Measurements from ENCODE around the gene TUBB4A.
"Not testable (repeated sequence)": the region's sequence is repeated elsewhere in the genome, so short reads cannot be mapped to it uniquely, and the experiment has no call there.

The TUBB4A gene

DNA sequence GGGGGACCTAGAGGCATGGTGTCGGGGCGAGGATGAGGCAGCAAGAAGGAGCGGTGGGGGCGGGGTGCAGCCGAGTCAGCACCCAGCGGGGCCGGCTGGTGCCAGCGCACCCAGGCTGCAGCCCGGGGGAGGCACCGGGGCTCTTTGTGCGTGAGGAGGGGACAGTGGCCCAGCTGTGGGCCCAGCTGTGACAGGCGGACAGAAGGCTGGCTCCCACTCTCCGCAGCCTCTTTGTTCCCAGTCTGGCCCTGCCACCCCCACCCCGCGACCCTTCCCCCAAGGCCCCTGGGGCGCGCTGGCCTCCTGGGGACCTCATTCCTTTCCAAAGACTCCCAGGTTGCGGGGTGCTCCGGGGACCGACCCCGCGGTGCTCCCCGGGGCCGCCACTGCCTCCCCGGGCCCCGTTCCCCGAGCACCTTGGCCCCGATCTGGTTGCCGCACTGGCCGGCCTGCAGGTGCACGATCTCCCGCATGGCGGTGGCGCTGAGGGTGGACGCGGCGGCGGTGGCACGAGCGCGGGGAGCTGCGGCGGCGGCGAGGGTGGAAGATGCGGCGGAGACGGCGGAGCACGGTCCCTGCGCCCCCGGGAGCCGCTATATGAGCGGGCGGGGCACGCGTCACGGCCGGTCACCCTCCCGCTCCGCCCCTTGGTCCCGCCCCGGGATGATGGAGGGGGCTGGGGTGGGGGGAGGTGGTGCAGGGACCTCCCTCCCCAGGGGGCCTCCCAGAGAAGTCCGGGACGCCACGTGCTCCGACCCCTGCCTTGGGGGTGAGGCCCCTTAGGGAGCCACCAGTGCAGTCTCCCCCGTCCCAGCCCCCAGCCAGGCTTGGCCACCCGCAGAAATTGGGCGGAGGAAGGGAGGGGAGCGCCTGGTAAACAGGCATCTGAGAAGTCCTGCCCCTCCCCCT lies at the start of gene TUBB4A:
Gene TUBB4A (minus strand): TSS at position 570 of the 909 bp plus-strand sequence. CDS start 97 bp downstream, at position 473.
- peak within 1 kb of the TSS; percentile 86 for H2AFZ ChIP-seq (ENCODE audit: low read depth)
- H4K20me1 ChIP-seq (ENCODE audit: insufficient read depth): no peaks in the 10 kb centered on the region
- H3K4me3 ChIP-seq (IDR thresholded peaks at IDR 0.05; ENCODE audit: insufficient read depth, low read depth, low read length): no peak within 1 kb of the TSS
- TF ChIP-seq, protein P1, sequence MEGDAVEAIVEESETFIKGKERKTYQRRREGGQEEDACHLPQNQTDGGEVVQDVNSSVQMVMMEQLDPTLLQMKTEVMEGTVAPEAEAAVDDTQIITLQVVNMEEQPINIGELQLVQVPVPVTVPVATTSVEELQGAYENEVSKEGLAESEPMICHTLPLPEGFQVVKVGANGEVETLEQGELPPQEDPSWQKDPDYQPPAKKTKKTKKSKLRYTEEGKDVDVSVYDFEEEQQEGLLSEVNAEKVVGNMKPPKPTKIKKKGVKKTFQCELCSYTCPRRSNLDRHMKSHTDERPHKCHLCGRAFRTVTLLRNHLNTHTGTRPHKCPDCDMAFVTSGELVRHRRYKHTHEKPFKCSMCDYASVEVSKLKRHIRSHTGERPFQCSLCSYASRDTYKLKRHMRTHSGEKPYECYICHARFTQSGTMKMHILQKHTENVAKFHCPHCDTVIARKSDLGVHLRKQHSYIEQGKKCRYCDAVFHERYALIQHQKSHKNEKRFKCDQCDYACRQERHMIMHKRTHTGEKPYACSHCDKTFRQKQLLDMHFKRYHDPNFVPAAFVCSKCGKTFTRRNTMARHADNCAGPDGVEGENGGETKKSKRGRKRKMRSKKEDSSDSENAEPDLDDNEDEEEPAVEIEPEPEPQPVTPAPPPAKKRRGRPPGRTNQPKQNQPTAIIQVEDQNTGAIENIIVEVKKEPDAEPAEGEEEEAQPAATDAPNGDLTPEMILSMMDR (conservative IDR thresholded peaks at IDR 0.05; ENCODE audit: low read depth, low read length): no peak
- H3K79me2 ChIP-seq (ENCODE audit: insufficient read depth, low read depth): no peaks in the 10 kb centered on the region
- no peak within 1 kb of the TSS for H3K27ac ChIP-seq
- peak within 1 kb of the TSS; percentile 59; the same call in 1 of the 2 replicates for H3K9ac ChIP-seq
- H3K4me1 ChIP-seq (ENCODE audit: low read depth, poor library complexity, severe bottlenecking): peaks cover 18% of the 10 kb centered on the region
- H3K27me3 ChIP-seq (ENCODE audit: insufficient read depth, low read depth): no peaks in the 10 kb centered on the region
- peak within 1 kb of the TSS; percentile 62 for H3K4me2 ChIP-seq
- H3K36me3 ChIP-seq (ENCODE audit: insufficient read depth): no peaks in the 10 kb centered on the region

GRCh38 chr19:6551091-6551490 lies 49.0 kb upstream of the TUBB4A start:
- Histone ChIP-seq H2AFZ (ENCODE audit: low read depth) (no peak overlapping the region), H3K4me1 (ENCODE audit: low read depth, poor library complexity, severe bottlenecking) (peaks cover 21% of the 10 kb centered on the region), H4K20me1 (ENCODE audit: insufficient read depth) (no peaks in the 10 kb centered on the region), H3K4me3 (IDR thresholded peaks at IDR 0.05; ENCODE audit: insufficient read depth, low read depth, low read length) (no peak overlapping the region), H3K4me2 (no peak overlapping the region), H3K27ac (no peak overlapping the region), H3K27me3 (ENCODE audit: insufficient read depth, low read depth) (no peaks in the 10 kb centered on the region), H3K9ac (no peak overlapping the region), H3K36me3 (ENCODE audit: insufficient read depth) (no peaks in the 10 kb centered on the region), H3K79me2 (ENCODE audit: insufficient read depth, low read depth) (no peaks in the 10 kb centered on the region)
- TF ChIP-seq, protein P1 (conservative IDR thresholded peaks at IDR 0.05; ENCODE audit: low read depth, low read length): no peak

GRCh38 chr19:6550679-6551078 lies 48.6 kb upstream of the TUBB4A start:
- not testable (repeated sequence) for H3K79me2 ChIP-seq (ENCODE audit: insufficient read depth, low read depth); H4K20me1 ChIP-seq (ENCODE audit: insufficient read depth); H3K9ac ChIP-seq; H3K27ac ChIP-seq; H3K36me3 ChIP-seq (ENCODE audit: insufficient read depth); H3K27me3 ChIP-seq (ENCODE audit: insufficient read depth, low read depth); H2AFZ ChIP-seq (ENCODE audit: low read depth); H3K4me2 ChIP-seq; H3K4me3 ChIP-seq (IDR thresholded peaks at IDR 0.05; ENCODE audit: insufficient read depth, low read depth, low read length)
- H3K4me1 ChIP-seq (ENCODE audit: low read depth, poor library complexity, severe bottlenecking): peaks cover 16% of the 10 kb centered on the region

DNA sequence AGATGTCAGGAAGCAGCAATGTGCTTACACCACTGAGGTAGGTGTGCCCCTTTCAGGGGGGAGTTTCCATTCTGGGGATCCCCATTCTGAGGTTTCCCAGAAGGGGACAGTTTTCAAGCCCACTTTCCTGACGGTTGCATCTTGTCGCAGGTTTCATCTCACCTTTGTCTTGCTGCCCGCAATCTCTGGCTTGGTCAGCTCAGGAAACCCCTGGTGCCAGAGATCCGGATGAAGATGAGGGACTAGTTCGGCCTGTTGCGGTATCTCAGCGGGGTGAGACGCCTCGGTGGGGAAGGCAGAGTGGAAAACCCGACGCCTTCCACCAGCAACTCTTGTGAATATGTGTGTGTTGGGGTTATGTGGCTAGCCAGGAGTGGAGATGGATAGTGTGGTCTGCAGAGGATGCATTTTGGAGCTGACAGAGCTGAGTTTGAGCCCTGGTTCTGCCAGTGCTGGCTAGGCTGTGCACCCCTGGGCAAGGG lies 41.8 kb upstream of the TUBB4A start:
- Histone ChIP-seq H3K36me3 (ENCODE audit: insufficient read depth) (no peaks in the 10 kb centered on the region), H3K79me2 (ENCODE audit: insufficient read depth, low read depth) (no peaks in the 10 kb centered on the region), H3K4me1 (ENCODE audit: low read depth, poor library complexity, severe bottlenecking) (peaks cover 11% of the 10 kb centered on the region), H3K27ac (no peak overlapping the region), H2AFZ (ENCODE audit: low read depth) (no peak overlapping the region), H3K9ac (no peak overlapping the region), H4K20me1 (ENCODE audit: insufficient read depth) (no peaks in the 10 kb centered on the region), H3K4me3 (IDR thresholded peaks at IDR 0.05; ENCODE audit: insufficient read depth, low read depth, low read length) (no peak overlapping the region), H3K4me2 (no peak overlapping the region), H3K27me3 (ENCODE audit: insufficient read depth, low read depth) (no peaks in the 10 kb centered on the region)
- TF ChIP-seq, protein P1 (conservative IDR thresholded peaks at IDR 0.05; ENCODE audit: low read depth, low read length): no peak
